Stimulated activated naive CD8-positive, alpha-beta T cell treated with anti-CD3 and anti-CD28 coated beads, Interleukin-15, Interleukin-2, amounts not matched to agents 100 ng/mL and 50 ng/mL, for 24 hours (primary cell): ENCODE data around the gene CAMK1G.
A peak's percentile ranks its signal among the peaks of the same experiment; 100 is the strongest.

Source experiments
- H3K27ac Mint-ChIP-seq: one replicate; pipeline ENCODE4 v1.8.0; 2021; ENCODE audit warnings: mild to moderate bottlenecking, mixed read lengths
- H3K27me3 Mint-ChIP-seq: one replicate; pipeline ENCODE4 v1.8.0; 2021; ENCODE audit warnings: mixed read lengths
- H3K36me3 Mint-ChIP-seq: one replicate; pipeline ENCODE4 v1.8.0; 2021; ENCODE audit warnings: low read depth, mixed read lengths
- H3K4me1 Mint-ChIP-seq: one replicate; pipeline ENCODE4 v1.8.0; 2021; ENCODE audit warnings: low read depth, mixed read lengths
- H3K4me3 Mint-ChIP-seq: one replicate; pipeline ENCODE4 v1.8.0; 2021; ENCODE audit warnings: mild to moderate bottlenecking, mixed read lengths
- H3K9me3 Mint-ChIP-seq: one replicate; pipeline ENCODE4 v1.8.0; 2021; ENCODE audit warnings: mixed read lengths

The CAMK1G gene

GRCh38 chr1:209554761-209555611 lies 28.5 kb upstream of the CAMK1G start:
- Mint-ChIP-seq H3K27ac (no peak overlapping the region), H3K9me3 (no peaks in the 10 kb centered on the region), H3K27me3 (no peaks in the 10 kb centered on the region), H3K4me1 (no peaks in the 10 kb centered on the region), H3K36me3 (no peaks in the 10 kb centered on the region), H3K4me3 (no peak overlapping the region)

- Mint-ChIP-seq H3K9me3 (no peaks in the 10 kb centered on the region), H3K36me3 (no peaks in the 10 kb centered on the region), H3K27ac (no peak overlapping the region), H3K4me3 (no peak overlapping the region), H3K4me1 (no peaks in the 10 kb centered on the region), H3K27me3 (no peaks in the 10 kb centered on the region)
Measured at GRCh38 chr1:209556162-209556690, 27.3 kb upstream of the CAMK1G start.

DNA sequence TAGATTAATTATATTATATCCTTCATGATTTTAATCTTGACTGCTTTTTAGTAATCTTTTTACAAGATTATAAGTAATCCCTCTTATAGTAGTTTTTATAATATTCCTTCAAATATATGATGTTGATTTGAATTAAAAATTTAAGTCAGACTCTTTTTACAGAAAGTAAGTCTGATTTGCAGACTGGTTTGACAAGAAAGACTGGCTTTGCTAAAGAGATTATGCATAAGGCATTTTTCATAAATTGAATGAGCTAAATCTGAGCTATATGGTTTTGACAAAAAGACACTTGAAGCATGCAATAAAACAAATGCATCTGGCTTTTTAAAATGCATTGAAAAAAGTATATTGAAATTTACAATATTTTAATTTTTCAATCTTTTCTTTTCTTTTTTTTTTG lies 26.3 kb upstream of the CAMK1G start:
- H3K4me3 Mint-ChIP-seq = no peak overlapping the region
- H3K36me3 Mint-ChIP-seq = no peaks in the 10 kb centered on the region
- H3K4me1 Mint-ChIP-seq = no peaks in the 10 kb centered on the region
- H3K27ac Mint-ChIP-seq = no peak overlapping the region
- no peaks in the 10 kb centered on the region for H3K27me3 Mint-ChIP-seq
- no peaks in the 10 kb centered on the region for H3K9me3 Mint-ChIP-seq

DNA sequence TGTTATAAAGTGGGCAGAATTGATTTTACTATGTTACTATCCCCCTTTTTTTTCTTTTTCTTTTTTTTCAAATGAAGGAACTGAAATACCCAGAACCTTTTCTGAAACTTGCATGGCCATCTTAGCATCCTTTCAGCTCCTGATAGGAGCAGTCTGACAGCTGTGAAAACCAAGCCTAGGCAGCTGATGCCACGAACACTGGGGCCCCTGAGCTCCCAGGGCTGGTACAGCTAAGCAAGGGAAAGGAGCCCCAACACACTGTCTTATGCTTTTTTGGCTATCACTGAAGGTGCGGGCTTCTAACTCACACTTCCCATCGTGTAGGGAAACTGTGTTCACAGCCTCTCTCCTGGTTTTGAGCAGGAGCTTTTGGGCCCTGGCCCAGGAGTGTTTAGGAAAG lies 23.0 kb upstream of the CAMK1G start:
- Mint-ChIP-seq H3K36me3 (no peaks in the 10 kb centered on the region), H3K9me3 (no peaks in the 10 kb centered on the region), H3K27me3 (peaks cover 15% of the 10 kb centered on the region), H3K4me1 (no peaks in the 10 kb centered on the region), H3K27ac (no peak overlapping the region), H3K4me3 (no peak overlapping the region)

GRCh38 chr1:209560952-209561351 lies 22.6 kb upstream of the CAMK1G start:
- no peaks in the 10 kb centered on the region for H3K9me3 Mint-ChIP-seq
- H3K36me3 Mint-ChIP-seq = no peaks in the 10 kb centered on the region
- H3K4me3 Mint-ChIP-seq = no peak overlapping the region
- H3K4me1 Mint-ChIP-seq = no peaks in the 10 kb centered on the region
- H3K27ac Mint-ChIP-seq = no peak overlapping the region
- H3K27me3 Mint-ChIP-seq = peaks cover 18% of the 10 kb centered on the region

- Mint-ChIP-seq H3K4me1 (peaks cover 5% of the 10 kb centered on the region), H3K27me3 (peaks cover 24% of the 10 kb centered on the region), H3K4me3 (no peak overlapping the region), H3K9me3 (no peaks in the 10 kb centered on the region), H3K36me3 (no peaks in the 10 kb centered on the region), H3K27ac (no peak overlapping the region)
Measured at GRCh38 chr1:209561532-209561931, 22.0 kb upstream of the CAMK1G start.

DNA sequence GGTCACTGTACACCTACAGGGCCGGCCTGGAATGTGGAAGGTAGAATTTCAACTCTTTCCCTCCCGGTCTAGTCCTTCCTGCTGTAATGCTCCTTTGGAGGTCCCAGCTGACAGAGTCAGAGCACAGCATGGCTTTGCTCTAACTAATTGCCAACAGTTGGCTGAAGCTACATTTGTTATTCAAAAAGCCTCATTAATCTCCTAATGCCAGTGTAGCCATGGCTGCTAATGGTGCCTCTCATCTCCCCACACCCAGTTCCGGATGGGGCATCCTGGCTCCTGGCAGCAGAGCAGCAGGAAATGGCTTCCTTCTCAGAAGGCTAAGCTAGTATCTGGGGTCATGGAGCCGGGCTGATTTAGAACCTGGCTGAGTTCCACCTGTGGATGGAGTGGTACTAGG lies 18.7 kb upstream of the CAMK1G start:
- Mint-ChIP-seq H3K36me3 (no peaks in the 10 kb centered on the region), H3K27ac (no peak overlapping the region), H3K4me3 (no peak overlapping the region), H3K27me3 (peaks cover 37% of the 10 kb centered on the region), H3K4me1 (peaks cover 12% of the 10 kb centered on the region), H3K9me3 (no peaks in the 10 kb centered on the region)

DNA sequence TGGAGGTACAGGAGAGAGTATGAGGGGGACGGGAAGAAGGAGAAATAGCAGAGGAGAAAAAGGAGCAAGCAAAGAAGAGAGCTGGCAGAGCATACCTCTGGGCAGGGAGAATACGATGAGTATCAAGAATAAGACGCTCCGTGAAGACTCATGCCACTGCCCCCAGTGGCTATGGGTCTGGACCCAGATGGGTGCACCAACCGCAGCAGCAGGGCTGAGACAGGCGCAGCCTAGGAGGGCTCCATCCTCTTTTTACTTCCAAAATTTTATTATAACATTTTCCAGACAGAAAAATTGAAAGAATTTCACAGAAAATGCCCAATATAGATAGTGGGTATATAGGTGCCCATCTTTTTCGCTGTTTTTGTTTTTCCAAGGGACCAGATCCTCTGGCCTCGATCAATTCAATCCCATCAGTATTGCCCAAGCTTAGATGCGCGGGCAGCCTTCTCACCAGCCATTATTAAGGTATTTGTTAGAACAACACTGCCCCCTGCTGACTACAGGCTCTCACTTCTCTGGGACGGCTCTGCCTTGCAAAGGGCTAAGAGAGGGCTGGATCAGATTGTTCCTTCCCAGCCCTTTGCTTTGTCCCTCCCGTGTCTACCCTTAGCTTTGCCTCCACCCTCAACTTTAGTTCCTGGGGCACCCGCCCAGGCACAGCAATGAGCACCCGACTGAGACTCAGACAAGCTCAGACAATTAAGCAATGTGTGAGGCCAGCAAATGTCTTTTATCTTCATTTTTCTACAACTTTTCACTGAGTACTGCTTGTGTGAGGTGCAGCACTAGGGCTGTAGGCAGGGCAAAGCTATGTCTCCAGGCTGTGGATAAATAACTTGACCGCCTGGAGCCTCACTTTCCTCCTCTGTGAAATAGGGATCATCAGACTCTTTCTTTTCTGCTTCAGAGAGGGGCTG lies 17.5 kb upstream of the CAMK1G start:
- Mint-ChIP-seq H3K27ac (peak overlapping the region; percentile 45), H3K4me1 (peaks cover 14% of the 10 kb centered on the region), H3K4me3 (no peak overlapping the region), H3K9me3 (no peaks in the 10 kb centered on the region), H3K27me3 (peaks cover 47% of the 10 kb centered on the region), H3K36me3 (no peaks in the 10 kb centered on the region)

DNA sequence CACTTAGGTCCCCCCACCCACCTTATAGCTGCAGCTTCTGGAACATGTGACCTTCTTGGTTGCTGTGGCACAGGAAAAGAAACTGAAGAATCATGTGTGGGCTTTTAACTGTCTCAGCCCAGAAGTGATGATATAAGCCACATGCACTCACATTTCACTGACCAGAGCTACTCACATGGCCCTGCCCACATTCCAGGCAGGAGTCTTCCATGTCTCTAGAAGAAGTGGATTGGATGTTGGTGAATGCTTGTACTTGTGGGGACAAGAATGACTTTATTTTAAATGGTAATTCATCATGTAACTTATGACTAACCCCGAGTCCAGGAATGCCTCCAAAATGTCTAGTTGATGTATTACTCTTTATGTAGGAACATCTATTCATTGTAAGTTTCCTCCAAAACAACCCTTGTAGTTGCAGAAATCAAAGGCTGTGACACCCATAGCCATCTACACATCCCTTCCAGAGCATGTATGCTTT lies 15.8 kb upstream of the CAMK1G start:
- Mint-ChIP-seq H3K4me1 (peaks cover 14% of the 10 kb centered on the region), H3K27me3 (peaks cover 55% of the 10 kb centered on the region), H3K4me3 (no peak overlapping the region), H3K9me3 (no peaks in the 10 kb centered on the region), H3K27ac (no peak overlapping the region), H3K36me3 (no peaks in the 10 kb centered on the region)

DNA sequence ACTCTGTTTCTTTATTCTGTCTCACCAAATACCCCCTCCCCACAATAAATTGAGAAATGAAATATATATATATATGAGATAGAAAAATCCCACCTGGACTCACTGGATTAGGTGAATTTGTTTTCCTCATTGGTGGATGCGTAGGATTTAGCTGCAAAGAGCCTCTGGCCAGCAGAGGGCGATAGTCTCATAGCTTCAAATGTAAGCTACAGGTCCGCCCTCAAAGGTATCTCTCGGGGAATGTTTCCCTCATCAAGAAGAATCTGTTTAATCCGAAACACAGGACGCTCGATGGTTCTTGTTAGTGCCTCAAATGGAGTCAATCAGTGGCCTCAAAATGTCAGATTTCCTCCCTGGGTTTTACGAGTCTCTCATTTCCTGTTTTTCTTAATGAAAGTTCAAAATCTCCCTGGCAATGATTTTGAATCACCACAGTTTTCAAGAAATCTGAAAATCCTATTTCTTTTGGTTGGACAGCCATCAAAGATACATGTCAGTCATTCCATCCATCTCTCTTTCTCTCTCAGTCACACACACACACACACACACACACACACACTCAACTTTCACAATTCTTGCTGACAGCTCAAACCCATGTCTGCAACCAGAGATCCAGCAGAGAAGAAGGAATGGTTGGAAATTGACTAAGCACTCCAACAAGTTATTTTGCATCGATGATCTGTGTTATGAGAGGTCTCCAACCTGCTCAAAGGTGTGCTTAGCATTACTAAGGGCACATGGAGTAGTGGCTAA lies 13.9 kb upstream of the CAMK1G start:
- H3K36me3 Mint-ChIP-seq = no peaks in the 10 kb centered on the region
- H3K27me3 Mint-ChIP-seq = peaks cover 48% of the 10 kb centered on the region
- H3K27ac Mint-ChIP-seq = no peak overlapping the region
- no peaks in the 10 kb centered on the region for H3K9me3 Mint-ChIP-seq
- peak overlapping the region; percentile 37 for H3K4me3 Mint-ChIP-seq
- peaks cover 14% of the 10 kb centered on the region for H3K4me1 Mint-ChIP-seq

DNA sequence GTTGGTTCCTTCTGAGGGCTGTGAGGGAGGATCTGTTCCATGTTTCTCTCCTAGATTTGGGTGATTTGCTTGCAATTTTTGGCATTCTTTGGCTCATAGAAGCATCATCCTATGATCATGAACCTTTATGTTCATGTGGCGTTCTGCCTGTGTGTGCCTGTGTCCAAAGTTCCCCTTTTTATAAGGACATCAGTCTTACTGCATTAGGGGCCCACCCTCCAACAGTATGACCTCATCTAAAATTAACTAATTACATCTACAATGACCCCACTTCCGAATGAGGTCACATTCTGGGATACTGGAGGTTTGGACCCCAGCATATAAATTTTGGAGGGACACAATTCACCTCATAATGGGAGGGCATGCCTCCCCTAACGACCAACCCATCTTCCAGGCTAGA lies 12.8 kb upstream of the CAMK1G start:
- H3K27me3 Mint-ChIP-seq = peaks cover 40% of the 10 kb centered on the region
- H3K9me3 Mint-ChIP-seq = no peaks in the 10 kb centered on the region
- H3K4me1 Mint-ChIP-seq = peaks cover 14% of the 10 kb centered on the region
- no peak overlapping the region for H3K27ac Mint-ChIP-seq
- H3K36me3 Mint-ChIP-seq = no peaks in the 10 kb centered on the region
- no peak overlapping the region for H3K4me3 Mint-ChIP-seq

- Mint-ChIP-seq H3K27ac (no peak overlapping the region), H3K27me3 (peaks cover 9% of the 10 kb centered on the region), H3K9me3 (no peaks in the 10 kb centered on the region), H3K36me3 (no peaks in the 10 kb centered on the region), H3K4me1 (no peaks in the 10 kb centered on the region), H3K4me3 (no peak overlapping the region)
Measured at GRCh38 chr1:209576392-209577197, 6.9 kb upstream of the CAMK1G start.

- Mint-ChIP-seq H3K4me3 (no peak overlapping the region), H3K4me1 (no peaks in the 10 kb centered on the region), H3K27ac (no peak overlapping the region), H3K9me3 (no peaks in the 10 kb centered on the region), H3K27me3 (peaks cover 3% of the 10 kb centered on the region), H3K36me3 (no peaks in the 10 kb centered on the region)
Measured at GRCh38 chr1:209577346-209577745, 6.2 kb upstream of the CAMK1G start.

DNA sequence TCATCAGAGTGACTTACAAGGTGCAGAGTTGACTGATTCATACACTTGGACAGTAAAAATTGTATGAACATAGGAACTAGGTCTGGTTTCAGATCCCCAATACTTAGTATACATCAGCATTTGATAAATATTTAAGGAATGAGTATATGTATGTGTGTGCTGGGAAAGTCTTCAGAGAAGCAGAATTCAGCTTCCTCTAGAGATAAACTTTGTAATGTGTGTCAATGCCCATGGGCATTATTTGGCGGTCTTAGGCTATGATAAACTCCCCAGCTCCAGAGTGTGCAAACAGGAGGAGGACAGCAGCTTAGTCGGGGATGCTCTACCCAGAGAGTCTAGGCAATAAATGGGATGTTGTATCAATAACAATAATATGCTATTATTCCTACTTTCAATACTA lies 2.9 kb upstream of the CAMK1G start:
- no peaks in the 10 kb centered on the region for H3K4me1 Mint-ChIP-seq
- H3K9me3 Mint-ChIP-seq = no peaks in the 10 kb centered on the region
- H3K36me3 Mint-ChIP-seq = no peaks in the 10 kb centered on the region
- no peak overlapping the region for H3K4me3 Mint-ChIP-seq
- peaks cover 3% of the 10 kb centered on the region for H3K27me3 Mint-ChIP-seq
- no peak overlapping the region for H3K27ac Mint-ChIP-seq
